Thyroid gland (tissue), 4 donors: ENCODE results near the gene ANAPC1.

ENCODE experiments used
- CTCF ChIP-seq, 6 experiments: fragments of 200-600 bp in 3 of 6; fragments of 450-650 bp in 3 of 6; sonication (generic) in 3 of 6; IDR thresholded peaks; one replicate each; pipeline ENCODE4 v1.5.1; 2016 to 2019; ENCODE audit warnings: antibody characterized with exemption in 6 of 6, mild to moderate bottlenecking in 2 of 6, inconsistent platforms in 1 of 6, moderate library complexity in 1 of 6
- POLR2A ChIP-seq, 2 donors: fragments of 450-650 bp; IDR thresholded peaks; one replicate each; pipeline ENCODE4 v1.6.1; 2017; ENCODE audit warnings: antibody characterized with exemption in 2 of 2, mild to moderate bottlenecking in 2 of 2, moderate library complexity in 1 of 2

GRCh38 chr2:111918383-111918806, 34.4 kb upstream of the ANAPC1 start:
- TF ChIP-seq CTCF (IDR thresholded peaks at IDR 0.05) (no peak), POLR2A (IDR thresholded peaks at IDR 0.05) (no peak)
